DMS79 (cell line): Measurements from ENCODE around the gene HNRNPAB.
"Not testable (repeated sequence)": the region's sequence is repeated elsewhere in the genome, so short reads cannot be mapped to it uniquely, and the experiment has no call there.

Experiments used
- DNase-seq: peaks from one replicate; lab custom pipeline; 2025; lab: John Stamatoyannopoulos, UW

HNRNPAB gene

GRCh38 chr5:178196986-178197385, 7.3 kb upstream of the HNRNPAB start:
- DNase-seq: no peak

- DNase-seq: not testable (repeated sequence)
Observed at GRCh38 chr5:178198151-178198550, 6.2 kb upstream of the HNRNPAB start.

GRCh38 chr5:178198706-178199105, 5.6 kb upstream of the HNRNPAB start:
- no peak for DNase-seq

GRCh38 chr5:178199581-178200434, 4.5 kb upstream of the HNRNPAB start:
- no peak for DNase-seq

- DNase-seq: no peak
Observed at GRCh38 chr5:178201221-178201926, 3.0 kb upstream of the HNRNPAB start.

GRCh38 chr5:178201927-178202235, 2.5 kb upstream of the HNRNPAB start:
- DNase-seq: no peak

GRCh38 chr5:178202541-178202940, 1.8 kb upstream of the HNRNPAB start:
- DNase-seq: no peak

- DNase-seq: no peak
Observed at GRCh38 chr5:178203670-178204181, 607 bp upstream of the HNRNPAB start.

- peak; percentile 8 for DNase-seq
Observed at GRCh38 chr5:178204935-178205748, 809 bp downstream of the HNRNPAB start.

- no peak for DNase-seq
Observed at GRCh38 chr5:178205749-178206047, 1.4 kb downstream of the HNRNPAB start.

GRCh38 chr5:178206166-178207101, 2.1 kb downstream of the HNRNPAB start:
- DNase-seq: no peak

- DNase-seq: no peak
Observed at GRCh38 chr5:178207183-178207916, 3.0 kb downstream of the HNRNPAB start.

- DNase-seq: no peak
Observed at GRCh38 chr5:178207917-178208280, 3.6 kb downstream of the HNRNPAB start.

GRCh38 chr5:178208540-178209227, 4.4 kb downstream of the HNRNPAB start:
- no peak for DNase-seq

- DNase-seq: no peak
Observed at GRCh38 chr5:178209334-178210072, 5.2 kb downstream of the HNRNPAB start.

- DNase-seq: no peak
Observed at GRCh38 chr5:178210073-178210535, 5.8 kb downstream of the HNRNPAB start.

GRCh38 chr5:178210686-178211085, 6.4 kb downstream of the HNRNPAB start:
- no peak for DNase-seq

- DNase-seq: no peak
Observed at GRCh38 chr5:178211095-178212048, 7.0 kb downstream of the HNRNPAB start.
